Measurements from ENCODE around the gene CDYL2.

- TF ChIP-seq POLR2AphosphoS5 (IDR thresholded peaks at IDR 0.05; ENCODE audit: low read depth, low read length) (no peak), POLR2A (IDR thresholded peaks at IDR 0.05; ENCODE audit: low read depth, low read length) (no peak), TAF1 (IDR thresholded peaks at IDR 0.05; ENCODE audit: borderline replicate concordance, low read depth, low read length) (no peak)
These were observed 20.4 kb upstream of the CDYL2 start for GRCh38 chr16:80824623-80825364.
